ENCODE measurements around the gene WBP11.

WBP11 gene

GRCh38 chr12:14814014-14814413 lies 10.7 kb upstream of the WBP11 start, which contains the start of gene SMCO3:
SMCO3 (minus strand) TSS chr12:14814182; CDS start chr12:14806680, 7,502 bp downstream.
- DNase-seq, result no peak

DNA sequence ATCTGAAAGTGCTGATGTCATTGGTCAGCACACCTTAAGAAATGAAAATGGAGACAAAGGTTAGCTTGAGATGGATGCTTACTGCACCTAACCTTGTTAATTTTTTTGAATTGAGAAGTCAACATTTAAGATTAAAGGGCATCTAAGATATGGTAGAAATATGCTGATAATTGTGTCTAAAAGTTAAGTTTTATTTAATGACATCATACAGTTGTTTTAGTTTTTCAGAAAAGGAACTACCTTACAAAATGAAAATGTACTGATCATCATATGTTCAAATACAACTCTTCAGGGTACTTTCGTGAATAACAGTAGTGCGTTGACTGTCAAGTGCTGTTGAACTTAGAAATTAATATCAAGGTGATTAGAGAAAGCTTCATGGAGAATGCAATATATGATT lies 8.2 kb upstream of the WBP11 start:
- DNase-seq, result no peak

- peak; percentile 15 for DNase-seq
Measured at GRCh38 chr12:14810953-14811483, 7.7 kb upstream of the WBP11 start.

DNA sequence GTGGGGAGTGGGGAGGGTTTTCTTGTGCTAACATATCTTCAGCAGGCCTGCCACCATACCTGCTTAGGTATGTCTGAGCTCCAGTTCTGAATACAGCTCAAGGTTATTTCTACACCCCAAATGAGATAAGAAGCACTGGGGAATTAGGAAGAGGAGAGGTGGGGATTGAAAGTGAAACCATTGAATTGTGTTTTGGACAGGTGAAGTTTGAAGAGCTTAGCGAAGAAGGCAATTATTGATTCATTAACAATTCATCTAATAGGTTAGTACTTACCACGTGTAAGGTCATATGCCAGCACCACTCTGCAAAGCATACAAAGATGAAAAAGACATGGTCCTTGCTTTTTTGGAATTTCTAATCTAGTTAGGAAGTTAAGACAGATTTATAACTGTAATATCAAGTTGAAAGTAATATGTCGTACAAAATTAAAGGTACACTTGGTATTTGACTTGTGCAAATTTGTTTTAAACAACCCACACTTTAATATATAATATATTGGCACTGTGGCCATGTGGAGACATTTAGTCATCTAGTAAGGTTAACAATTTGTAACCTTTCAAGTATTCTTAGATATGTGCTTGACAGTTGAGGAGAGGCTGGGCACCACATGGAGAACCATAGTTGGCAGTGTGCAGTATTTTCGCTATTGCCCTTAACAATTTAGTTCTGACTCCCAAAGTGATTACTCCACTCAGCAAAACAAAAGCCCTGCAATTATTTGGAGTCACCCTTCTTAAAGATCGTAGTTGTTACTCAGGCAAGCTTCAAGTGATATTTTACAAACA lies 7.1 kb upstream of the WBP11 start:
- no peak for DNase-seq

DNA sequence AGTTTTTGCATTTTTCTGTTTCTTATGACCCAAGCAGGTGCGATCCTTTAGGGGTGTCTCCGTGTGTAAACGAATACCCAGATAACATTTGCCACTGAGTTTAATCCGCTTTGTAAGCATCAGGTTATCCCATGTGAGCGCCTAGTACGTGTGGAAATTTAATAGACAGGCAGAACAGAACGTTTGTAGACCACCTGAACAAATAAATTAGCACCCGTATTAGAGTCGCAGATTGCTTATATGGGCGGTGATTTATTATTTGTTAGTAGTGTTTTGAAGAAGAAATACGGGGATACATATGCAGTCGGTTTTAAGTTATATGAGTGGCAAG lies 517 bp upstream of the WBP11 start:
- no peak for DNase-seq

- no peak for DNase-seq
Measured at GRCh38 chr12:14802721-14803010, 612 bp downstream of the WBP11 start.

DNA sequence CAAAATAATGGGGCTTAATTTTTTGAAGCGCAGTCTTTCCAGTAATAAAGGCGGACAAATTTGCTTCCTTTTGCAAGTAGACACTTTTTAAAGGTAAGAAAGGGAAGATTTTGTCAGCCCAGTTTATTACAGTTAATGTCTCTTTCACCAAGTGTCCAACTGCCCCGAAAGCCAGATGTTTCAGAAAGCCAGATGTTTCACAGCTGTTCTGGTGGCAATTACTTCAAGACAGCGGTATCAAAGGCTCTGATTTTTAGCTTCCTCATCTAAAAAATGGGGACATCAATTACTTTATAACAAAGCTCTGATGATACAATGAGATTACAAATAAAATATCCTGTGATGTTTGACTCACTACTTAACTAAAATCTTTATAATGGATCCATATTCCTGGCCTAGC lies 1.0 kb downstream of the WBP11 start:
- DNase-seq, result no peak

- DNase-seq, result no peak
Measured at GRCh38 chr12:14795028-14795448, 8.2 kb downstream of the WBP11 start.

DNA sequence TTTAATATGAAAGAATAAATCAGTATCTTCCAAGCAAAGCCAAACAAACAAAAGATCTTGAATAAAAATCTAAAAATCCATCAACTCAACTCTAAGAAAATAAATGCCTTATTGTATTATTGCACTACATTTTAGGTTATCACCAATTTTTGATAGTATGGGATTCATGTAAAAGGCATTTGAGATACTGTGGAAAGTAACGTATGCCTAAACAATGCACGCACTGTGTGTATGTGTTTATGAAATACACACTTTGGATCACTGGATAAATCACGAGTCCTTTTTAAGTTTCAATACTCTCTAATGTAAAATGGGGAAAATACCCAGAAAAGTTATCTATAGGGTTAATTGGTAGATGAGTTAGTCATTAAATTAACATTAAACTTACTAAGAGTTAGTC lies 17.7 kb downstream of the WBP11 start:
- no peak for DNase-seq

- no peak for DNase-seq
Measured at GRCh38 chr12:14784471-14784870, 18.8 kb downstream of the WBP11 start.

DNA sequence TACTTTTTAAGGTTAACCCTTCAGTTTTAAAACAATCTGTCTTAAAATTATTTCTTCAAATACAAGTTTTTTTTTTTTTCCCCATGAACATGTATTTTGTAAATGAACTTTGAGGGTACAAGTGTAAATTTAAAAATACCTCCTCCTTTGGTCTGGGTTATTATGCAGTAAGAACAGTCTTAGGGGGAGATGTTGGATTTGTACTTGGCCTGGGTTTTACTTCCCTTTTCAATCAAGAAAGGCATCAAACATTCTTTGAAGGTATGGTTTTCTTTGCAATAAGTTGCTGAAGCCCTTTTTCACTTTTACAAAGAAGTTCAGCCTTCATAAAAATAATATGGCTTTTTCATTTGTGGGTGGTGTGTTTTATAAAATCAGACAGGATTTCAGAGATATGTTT lies 20.5 kb downstream of the WBP11 start:
- DNase-seq, result no peak

GRCh38 chr12:14781563-14781962 lies 21.7 kb downstream of the WBP11 start:
- DNase-seq, result no peak

- DNase-seq, result no peak
Measured at GRCh38 chr12:14780859-14781258, 22.4 kb downstream of the WBP11 start.

DNA sequence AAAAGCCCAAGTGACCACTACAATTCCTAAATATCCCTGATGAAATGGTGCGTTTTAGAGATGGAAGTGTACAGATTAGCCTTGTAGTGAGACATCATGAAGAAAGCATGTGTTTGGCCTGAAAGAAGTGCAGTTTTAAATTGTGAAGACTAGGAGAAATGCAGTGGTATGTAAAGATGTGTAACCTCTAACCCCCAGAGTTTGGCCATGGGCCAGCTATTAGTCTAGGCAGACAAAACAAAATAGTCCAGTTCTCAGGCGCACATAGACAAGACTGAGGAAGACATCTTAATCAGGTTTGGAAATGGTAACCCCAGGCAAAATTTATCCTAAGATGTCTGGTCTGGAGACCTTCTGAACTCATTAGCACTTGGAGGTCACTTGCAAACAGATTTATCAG lies 23.4 kb downstream of the WBP11 start:
- DNase-seq, result no peak

- no peak for DNase-seq
Measured at GRCh38 chr12:14777271-14777670, 26.0 kb downstream of the WBP11 start.

DNA sequence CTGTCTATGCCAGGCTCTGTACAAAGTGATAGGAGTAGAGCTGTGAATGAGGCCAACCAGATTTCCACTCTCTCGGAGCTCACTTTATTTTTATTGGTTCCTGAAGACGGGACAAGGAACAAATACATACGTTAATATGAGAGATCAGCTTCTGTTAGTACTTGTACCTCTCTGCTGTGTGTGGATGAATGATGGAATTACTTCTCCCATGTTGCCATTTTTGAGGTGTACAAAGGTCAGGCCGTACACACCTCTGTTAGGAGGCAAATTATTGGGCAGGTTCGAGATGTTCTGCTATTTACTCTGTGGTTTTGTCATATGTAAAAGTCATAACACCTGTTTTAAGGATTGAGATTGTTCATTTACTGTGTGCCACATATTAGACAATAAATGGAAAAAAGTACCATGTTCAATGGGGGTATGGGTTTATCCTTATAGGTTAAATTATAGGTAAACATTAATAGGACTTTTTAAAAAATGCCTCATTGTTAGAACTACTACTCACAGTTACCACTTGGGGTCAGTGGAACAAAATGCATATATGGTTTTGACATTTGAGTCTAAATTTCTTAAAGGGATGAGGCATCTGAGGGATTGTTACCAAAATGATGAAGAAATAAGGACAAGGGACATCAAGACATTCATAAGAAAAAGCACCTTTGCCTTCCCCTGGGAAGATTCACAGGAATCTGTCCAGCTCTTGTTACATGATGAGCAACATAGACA lies 26.9 kb downstream of the WBP11 start:
- DNase-seq, result peak; percentile 22

DNA sequence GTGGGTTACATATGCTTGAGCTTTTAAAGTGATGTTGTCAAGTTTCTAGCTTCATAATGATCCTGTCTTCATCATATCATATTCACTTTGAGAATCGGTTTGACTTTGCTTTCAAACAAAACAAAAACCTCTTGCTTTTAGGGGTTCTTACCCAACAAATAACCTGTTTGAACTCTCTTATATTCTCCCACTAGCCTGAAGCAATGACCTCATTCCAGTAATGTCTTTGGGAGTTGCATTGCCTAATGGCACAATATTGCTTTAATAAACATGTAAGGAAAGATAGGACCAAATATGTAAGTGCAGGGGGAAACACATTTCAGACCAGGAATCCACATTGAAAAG lies 27.7 kb downstream of the WBP11 start:
- DNase-seq, result peak; percentile 49

DNA sequence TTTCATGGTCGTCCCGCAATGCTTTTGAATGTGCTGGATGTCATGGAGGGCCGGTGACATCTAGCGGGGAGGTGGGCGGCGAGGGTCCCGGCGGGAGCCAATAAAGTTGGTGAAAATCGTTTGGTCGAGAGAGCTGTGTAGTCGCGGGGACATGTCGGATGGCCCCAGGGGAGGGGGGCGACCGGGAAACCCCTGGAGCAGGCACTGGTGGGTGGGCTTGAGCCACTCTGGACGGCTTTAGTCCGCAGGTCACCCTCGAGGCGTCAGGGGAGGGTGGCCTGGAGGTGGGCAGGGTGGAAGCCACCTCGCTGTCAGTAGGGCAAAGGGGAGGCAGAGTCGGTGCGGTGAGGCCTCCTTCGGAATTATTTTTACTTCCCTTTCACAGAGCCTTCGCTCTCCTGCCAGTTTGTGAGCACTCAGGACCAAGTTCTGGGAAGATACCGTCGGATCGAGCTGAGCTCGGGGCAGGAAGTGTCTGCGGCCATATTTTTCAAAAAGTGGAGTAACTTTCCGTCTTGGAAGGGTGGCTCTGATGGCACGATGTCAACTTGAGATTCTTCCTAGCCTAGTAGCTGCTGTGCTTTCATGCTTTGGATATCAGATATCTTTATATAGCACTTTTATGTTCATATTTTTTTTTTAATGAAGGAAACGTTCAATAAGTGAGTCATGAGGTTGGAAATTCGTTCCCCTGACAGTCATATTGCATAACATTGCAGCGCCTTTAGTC lies 28.2 kb downstream of the WBP11 start:
- peak; percentile 37 for DNase-seq

GRCh38 chr12:14774074-14774905 lies 29.0 kb downstream of the WBP11 start:
- peak; percentile 97 for DNase-seq

DNA sequence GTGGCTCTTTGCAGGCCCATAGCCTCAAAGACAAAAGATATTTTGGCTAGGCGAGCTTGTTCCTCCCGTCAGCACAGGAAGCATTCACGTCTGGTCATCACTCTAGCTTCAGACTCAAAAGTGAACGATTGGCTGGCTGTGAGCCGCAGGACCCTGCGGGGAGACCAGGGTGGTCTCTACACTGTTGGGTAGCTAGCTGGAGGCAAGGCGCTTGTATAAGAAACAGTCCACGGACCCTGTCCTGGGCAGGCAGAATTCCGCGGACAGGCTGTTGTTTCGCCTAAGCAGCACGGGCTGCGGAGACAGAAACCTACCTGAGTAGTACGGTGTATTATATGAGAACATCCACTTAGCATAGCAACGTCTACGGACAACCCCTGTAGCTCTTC lies 29.6 kb downstream of the WBP11 start:
- DNase-seq, result peak; percentile 41

DNA sequence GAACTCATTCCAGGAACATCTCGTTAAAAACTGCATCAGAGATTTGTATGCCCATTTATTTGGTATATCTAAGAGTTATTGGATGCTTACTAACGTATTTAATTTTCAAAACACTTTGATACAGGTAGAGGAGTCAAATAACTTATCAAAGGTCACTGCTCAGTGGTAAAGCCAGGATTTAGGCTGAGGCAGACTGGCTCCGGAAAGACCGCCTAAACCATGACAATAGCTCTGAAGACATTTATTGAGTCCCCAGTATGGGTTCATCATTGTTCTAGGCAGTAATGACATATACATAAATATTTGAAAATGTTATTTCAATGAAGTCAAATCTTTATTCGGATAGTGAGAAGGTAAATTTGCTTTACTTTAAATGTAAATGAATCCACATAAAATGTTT lies 30.3 kb downstream of the WBP11 start:
- no peak for DNase-seq

DNA sequence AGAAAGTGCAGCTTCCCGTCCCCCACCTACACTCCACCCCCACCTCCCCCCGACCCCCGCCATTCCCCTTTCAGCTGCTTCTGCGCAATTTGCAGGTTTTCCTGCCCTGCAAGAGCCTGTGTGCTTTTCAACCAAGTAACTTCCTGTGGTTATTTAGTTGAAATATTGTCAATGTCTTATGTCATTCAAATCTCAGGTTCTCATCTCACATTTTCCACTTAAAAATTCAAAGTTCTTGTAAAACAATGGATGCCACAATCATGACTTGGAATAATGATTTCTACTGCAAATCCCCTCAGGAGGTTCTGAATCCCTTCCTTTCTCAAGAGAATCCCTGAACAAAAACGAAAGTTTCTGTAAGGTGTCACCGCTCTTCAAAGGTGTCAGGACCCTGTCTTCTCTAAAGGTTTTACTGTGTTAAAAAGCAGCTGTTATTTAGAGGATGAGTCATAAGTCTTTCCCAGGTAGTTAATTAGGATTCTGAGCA lies 31.6 kb downstream of the WBP11 start:
- DNase-seq, result peak; percentile 61
